ENCODE data around the gene PAK1. TPM values are rescaled to one million over a fixed set of nuclear protein-coding genes. Genes with fewer than 3 reads are reported as not detected.

PAK1 gene
- total and polyA plus RNA-seq, 2 of the 8 experiments (the other 6 are each of a cell fraction or from before 2014, with no cell fraction given), result 87.7 to 151 TPM

GRCh38 chr11:77322926-77323590, 150.8 kb downstream of the PAK1 start:
- DNase-seq (ENCODE audit: low read depth in 1 of 2, low spot score in 2 of 2) (no peak), FAIRE-seq (no peak)
- H3K23ac ChIP-seq (ENCODE audit: insufficient read length), result no peak overlapping the region
- H3K4ac ChIP-seq (replicated peaks; ENCODE audit: insufficient read length, low read depth, low read length), result no peak overlapping the region
- no peaks in the 10 kb centered on the region for H3K9me3 ChIP-seq (ENCODE audit: insufficient read depth in 2 of 2, low read depth in 1 of 2, low read length in 1 of 2)
- no peak overlapping the region for H2BK15ac ChIP-seq (ENCODE audit: low read length)
- no peak overlapping the region for H3K14ac ChIP-seq (ENCODE audit: insufficient read length)
- no peak overlapping the region for H2BK12ac ChIP-seq (ENCODE audit: low read depth, low read length)
- H4K8ac ChIP-seq (ENCODE audit: extremely low read depth, insufficient read depth, low read length), result no peak overlapping the region
- H2BK120ac ChIP-seq (replicated peaks; ENCODE audit: low read depth, low read length), result no peak overlapping the region
- no peak overlapping the region for H3K56ac ChIP-seq (replicated peaks; ENCODE audit: insufficient read length, low read depth, low read length)
- H2BK5ac ChIP-seq (ENCODE audit: low read depth, low read length), result no peak overlapping the region
- ChIA-PET CTCF (ENCODE audit: partially characterized antibody) (interaction anchor here (0.7 kb wide), 2 partner anchors 16 to 117 kb away, joined by 3 read pairs; no protein-coding TSS in a partner anchor), POLR2A (ENCODE audit: partially characterized antibody) (interaction anchor here (0.9 kb wide), 1 partner anchor 8 kb away, joined by 3 read pairs; no protein-coding TSS in a partner anchor)
- no peak overlapping the region for H3K4me3 ChIP-seq (ENCODE audit: extremely low read depth in 1 of 4, insufficient read depth in 2 of 4, low read depth in 3 of 4, low read length in 4 of 4)
- no peak overlapping the region for H2AFZ ChIP-seq (ENCODE audit: low read length)
- H2BK20ac ChIP-seq (ENCODE audit: low read length), result no peak overlapping the region
- H3K27me3 ChIP-seq (replicated peaks in 1 of 4; ENCODE audit: control insufficient read depth in 3 of 4, extremely low read depth in 1 of 4, insufficient read depth in 3 of 4, low read length in 3 of 4), result no peaks in the 10 kb centered on the region
- no peak overlapping the region for H3K27ac ChIP-seq (ENCODE audit: low read depth, low read length)
- no peak overlapping the region for H2AK5ac ChIP-seq (ENCODE audit: low read depth, low read length)
- H3K18ac ChIP-seq (ENCODE audit: extremely low read depth, low read length), result no peak overlapping the region
- no peaks in the 10 kb centered on the region for H3K23me2 ChIP-seq (ENCODE audit: low read depth, low read length)
- no peak for TF ChIP-seq TEAD4 (IDR thresholded peaks at IDR 0.05; ENCODE audit: low read depth, low read length)
- TF ChIP-seq CTCF (IDR thresholded peaks at IDR 0.05; ENCODE audit: control extremely low read depth in 1 of 3, insufficient read depth in 1 of 3, low read depth in 1 of 3, low read length in 3 of 3), result no peak
- TF ChIP-seq BACH1 (IDR thresholded peaks at IDR 0.05; ENCODE audit: low read length), result no peak
- H3K4me1 ChIP-seq (replicated peaks in 1 of 4; ENCODE audit: control insufficient read depth in 3 of 4, insufficient read depth in 4 of 4, low read length in 3 of 4), result no peaks in the 10 kb centered on the region
- 86% methylated on average over 2 of the region's 2 CpGs; no CpG with 5 or more reads in 1 of the 2 experiments for WGBS, 2 experiments (ENCODE audit: extremely low coverage in 1 of 2, insufficient coverage in 1 of 2, insufficient read length in 1 of 2, insufficient replicate concordance in 2 of 2, low coverage in 1 of 2, low lambda C conversion rate in 2 of 2, missing lambda C conversion rate in 1 of 2)
- H4K5ac ChIP-seq (ENCODE audit: insufficient read length, low read depth, low read length), result no peak overlapping the region
- H3K9ac ChIP-seq (replicated peaks in 1 of 4; ENCODE audit: extremely low read depth in 1 of 4, low read depth in 3 of 4, low read length in 3 of 4), result no peak overlapping the region
- no peaks in the 10 kb centered on the region for H3K79me2 ChIP-seq (ENCODE audit: control insufficient read depth in 1 of 2, insufficient read depth in 2 of 2, low read length in 2 of 2)
- H3K79me1 ChIP-seq (ENCODE audit: low read depth, low read length), result no peaks in the 10 kb centered on the region
- H4K91ac ChIP-seq (replicated peaks; ENCODE audit: insufficient read length, low read length), result no peak overlapping the region
- H3K36me3 ChIP-seq (ENCODE audit: control insufficient read depth in 2 of 4, insufficient read depth in 4 of 4, low read length in 3 of 4), result peaks cover 0 to 18% (median 6%) of the 10 kb centered on the region in 4 experiments
- H3K4me2 ChIP-seq (ENCODE audit: insufficient read depth in 1 of 2, low read depth in 2 of 2, low read length in 2 of 2), result no peak overlapping the region
- H4K20me1 ChIP-seq (replicated peaks in 1 of 2; ENCODE audit: control insufficient read depth in 1 of 2, insufficient read depth in 2 of 2, low read length in 2 of 2), result peaks cover 0 to 2% of the 10 kb centered on the region in 2 experiments
